ENCODE results near the gene NLGN1.

Gene NLGN1

DNA sequence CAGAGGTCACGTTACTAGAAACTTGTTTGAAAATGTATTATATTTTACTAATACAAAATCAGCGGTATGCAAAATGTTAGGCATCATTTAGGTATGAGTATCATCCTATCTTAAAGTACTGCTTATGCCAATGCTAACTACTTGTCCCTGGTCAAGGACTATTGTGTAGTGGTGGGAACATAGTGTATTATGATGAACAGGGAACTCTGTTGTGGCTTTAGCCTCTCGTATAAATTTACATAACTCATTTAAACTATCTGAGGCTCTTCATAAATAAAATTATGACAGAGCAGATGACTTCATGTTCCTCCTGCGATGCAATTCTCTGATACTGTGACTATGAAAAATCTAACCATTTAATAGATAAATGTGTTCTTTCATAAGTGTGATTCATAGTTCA lies 451.9 kb downstream of the NLGN1 start:
- H3K27ac Mint-ChIP-seq = no peak overlapping the region
- H3K36me3 Mint-ChIP-seq (ENCODE audit: low read depth) = no peaks in the 10 kb centered on the region
- no peaks in the 10 kb centered on the region for H3K4me1 Mint-ChIP-seq
- H3K27me3 Mint-ChIP-seq (ENCODE audit: low read depth) = no peaks in the 10 kb centered on the region
- H3K9me3 Mint-ChIP-seq = no peaks in the 10 kb centered on the region
- TF ChIP-seq, protein P1, sequence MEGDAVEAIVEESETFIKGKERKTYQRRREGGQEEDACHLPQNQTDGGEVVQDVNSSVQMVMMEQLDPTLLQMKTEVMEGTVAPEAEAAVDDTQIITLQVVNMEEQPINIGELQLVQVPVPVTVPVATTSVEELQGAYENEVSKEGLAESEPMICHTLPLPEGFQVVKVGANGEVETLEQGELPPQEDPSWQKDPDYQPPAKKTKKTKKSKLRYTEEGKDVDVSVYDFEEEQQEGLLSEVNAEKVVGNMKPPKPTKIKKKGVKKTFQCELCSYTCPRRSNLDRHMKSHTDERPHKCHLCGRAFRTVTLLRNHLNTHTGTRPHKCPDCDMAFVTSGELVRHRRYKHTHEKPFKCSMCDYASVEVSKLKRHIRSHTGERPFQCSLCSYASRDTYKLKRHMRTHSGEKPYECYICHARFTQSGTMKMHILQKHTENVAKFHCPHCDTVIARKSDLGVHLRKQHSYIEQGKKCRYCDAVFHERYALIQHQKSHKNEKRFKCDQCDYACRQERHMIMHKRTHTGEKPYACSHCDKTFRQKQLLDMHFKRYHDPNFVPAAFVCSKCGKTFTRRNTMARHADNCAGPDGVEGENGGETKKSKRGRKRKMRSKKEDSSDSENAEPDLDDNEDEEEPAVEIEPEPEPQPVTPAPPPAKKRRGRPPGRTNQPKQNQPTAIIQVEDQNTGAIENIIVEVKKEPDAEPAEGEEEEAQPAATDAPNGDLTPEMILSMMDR (IDR thresholded peaks at IDR 0.05; ENCODE audit: unreplicated experiment in 3 of 3) = no peak
- no peak overlapping the region for H3K4me3 Mint-ChIP-seq

DNA sequence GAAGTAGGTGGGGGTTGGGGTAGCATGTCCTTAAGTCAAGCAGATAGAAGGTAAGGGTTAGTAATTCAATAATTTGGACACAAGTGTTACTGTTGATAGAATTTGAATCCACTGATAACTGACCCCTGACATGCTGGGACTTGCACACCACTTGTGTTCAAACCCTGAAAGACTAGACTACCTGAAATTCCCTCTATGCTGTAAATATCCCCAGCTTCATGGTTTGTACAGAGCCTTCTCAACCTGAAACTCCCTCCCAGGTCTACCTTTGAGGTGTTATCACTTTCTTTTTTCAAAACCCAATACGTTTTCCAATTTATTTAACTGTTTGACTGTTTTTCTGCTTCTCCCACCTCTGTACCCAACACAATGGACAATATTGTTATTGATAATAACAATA lies 459.6 kb downstream of the NLGN1 start:
- H3K4me1 Mint-ChIP-seq = no peaks in the 10 kb centered on the region
- no peak overlapping the region for H3K27ac Mint-ChIP-seq
- H3K27me3 Mint-ChIP-seq (ENCODE audit: low read depth) = no peaks in the 10 kb centered on the region
- H3K36me3 Mint-ChIP-seq (ENCODE audit: low read depth) = no peaks in the 10 kb centered on the region
- no peaks in the 10 kb centered on the region for H3K9me3 Mint-ChIP-seq
- TF ChIP-seq, protein P1 (IDR thresholded peaks at IDR 0.05; ENCODE audit: unreplicated experiment in 3 of 3) = no peak
- H3K4me3 Mint-ChIP-seq = no peak overlapping the region

DNA sequence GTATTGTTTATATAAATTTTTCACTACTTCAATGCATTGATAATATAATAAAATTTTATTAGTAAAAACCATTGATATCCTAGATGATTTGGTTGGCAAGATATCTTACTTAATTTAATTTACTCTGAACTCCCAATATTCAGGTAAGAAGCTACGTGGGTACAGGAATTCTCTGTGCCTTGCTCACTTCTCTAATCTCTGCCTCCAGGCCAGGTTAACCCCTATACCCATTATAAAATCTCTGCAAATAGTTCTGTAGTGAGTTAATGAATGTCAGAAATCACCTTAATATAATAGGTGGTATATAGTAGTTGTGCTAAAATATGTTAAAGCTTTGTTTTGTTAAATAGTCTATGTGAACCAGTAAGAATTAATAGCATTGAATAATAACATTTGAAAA lies 465.2 kb downstream of the NLGN1 start:
- H3K27me3 Mint-ChIP-seq (ENCODE audit: low read depth) = peaks cover 4% of the 10 kb centered on the region
- H3K27ac Mint-ChIP-seq = no peak overlapping the region
- TF ChIP-seq, protein P1 (IDR thresholded peaks at IDR 0.05; ENCODE audit: unreplicated experiment in 3 of 3) = no peak
- no peaks in the 10 kb centered on the region for H3K36me3 Mint-ChIP-seq (ENCODE audit: low read depth)
- no peaks in the 10 kb centered on the region for H3K9me3 Mint-ChIP-seq
- H3K4me3 Mint-ChIP-seq = no peak overlapping the region
- no peaks in the 10 kb centered on the region for H3K4me1 Mint-ChIP-seq

DNA sequence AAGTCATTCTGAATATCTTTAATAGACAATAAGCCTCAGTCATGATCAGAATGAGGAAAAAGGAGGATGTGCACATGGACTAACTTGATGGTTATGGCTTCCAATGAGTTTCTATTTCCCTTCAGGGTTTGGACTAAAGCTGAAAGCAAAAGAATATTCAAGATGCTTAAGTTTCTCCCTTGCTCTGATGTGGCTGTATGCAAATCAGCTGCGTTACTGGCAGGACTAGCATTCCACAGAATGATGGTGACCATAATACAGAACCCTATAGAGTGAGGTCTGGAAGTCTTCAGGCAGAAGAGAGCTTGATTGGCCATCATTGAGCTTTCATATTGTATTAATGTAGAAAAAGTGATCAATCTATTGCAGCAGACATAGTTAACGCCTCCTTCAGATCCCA lies 466.0 kb downstream of the NLGN1 start:
- no peak overlapping the region for H3K27ac Mint-ChIP-seq
- no peaks in the 10 kb centered on the region for H3K36me3 Mint-ChIP-seq (ENCODE audit: low read depth)
- no peaks in the 10 kb centered on the region for H3K4me1 Mint-ChIP-seq
- no peak overlapping the region for H3K4me3 Mint-ChIP-seq
- H3K27me3 Mint-ChIP-seq (ENCODE audit: low read depth) = peaks cover 4% of the 10 kb centered on the region
- no peaks in the 10 kb centered on the region for H3K9me3 Mint-ChIP-seq
- TF ChIP-seq, protein P1 (IDR thresholded peaks at IDR 0.05; ENCODE audit: unreplicated experiment in 3 of 3) = no peak

DNA sequence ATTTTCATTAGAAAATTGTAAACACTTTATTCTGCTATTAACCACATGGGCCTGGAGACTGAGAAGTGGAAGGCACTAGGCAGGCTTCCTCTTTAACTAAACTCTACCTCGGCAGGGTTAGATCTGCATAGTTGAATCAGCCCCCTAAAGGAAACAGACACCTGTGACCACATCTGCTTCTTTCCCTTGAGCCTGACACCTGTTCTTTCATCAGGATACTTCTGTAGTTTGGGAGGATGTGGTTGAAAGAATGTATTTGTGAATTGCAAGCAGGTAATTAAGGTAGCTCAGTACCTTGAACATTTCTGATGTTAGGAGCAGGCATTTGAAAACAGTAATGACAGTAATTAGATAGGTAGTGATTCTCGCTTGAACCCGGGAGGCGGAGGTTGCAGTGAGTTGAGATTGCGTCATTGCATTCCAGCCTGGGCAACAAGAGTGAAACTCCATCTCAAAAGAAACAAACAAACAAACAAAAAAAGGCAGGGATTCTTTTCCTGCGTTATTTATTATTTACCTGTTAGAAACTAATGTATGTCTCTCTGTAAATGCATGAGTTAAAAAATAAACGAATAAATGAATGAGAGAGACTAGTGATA lies 468.5 kb downstream of the NLGN1 start:
- TF ChIP-seq, protein P1 (IDR thresholded peaks at IDR 0.05; ENCODE audit: unreplicated experiment in 3 of 3) = no peak
- Mint-ChIP-seq H3K36me3 (ENCODE audit: low read depth) (no peaks in the 10 kb centered on the region), H3K9me3 (no peaks in the 10 kb centered on the region), H3K4me1 (no peaks in the 10 kb centered on the region), H3K27ac (no peak overlapping the region), H3K27me3 (ENCODE audit: low read depth) (peaks cover 4% of the 10 kb centered on the region), H3K4me3 (no peak overlapping the region)

DNA sequence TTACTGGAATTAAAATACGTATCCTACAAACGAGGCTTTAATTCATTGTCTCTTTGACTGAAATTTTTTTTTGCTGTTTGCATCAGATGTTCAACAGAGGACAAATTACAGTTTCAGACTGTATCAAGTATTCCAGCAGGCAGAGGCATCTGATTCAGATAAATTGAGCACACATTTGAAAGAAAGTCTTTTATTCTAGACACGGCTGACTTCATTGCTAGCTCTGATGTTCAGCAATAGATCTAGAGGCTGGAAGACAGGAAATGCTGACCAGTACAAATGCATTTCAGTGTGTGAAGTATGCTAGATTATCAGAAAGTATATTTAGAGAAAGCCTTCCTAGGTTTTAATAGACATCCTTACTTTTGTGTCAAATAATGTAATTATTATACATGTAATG lies 472.2 kb downstream of the NLGN1 start:
- H3K36me3 Mint-ChIP-seq (ENCODE audit: low read depth) = no peaks in the 10 kb centered on the region
- no peaks in the 10 kb centered on the region for H3K9me3 Mint-ChIP-seq
- no peak overlapping the region for H3K27ac Mint-ChIP-seq
- H3K4me3 Mint-ChIP-seq = no peak overlapping the region
- TF ChIP-seq, protein P1 (IDR thresholded peaks at IDR 0.05; ENCODE audit: unreplicated experiment in 3 of 3) = no peak
- peaks cover 4% of the 10 kb centered on the region for H3K27me3 Mint-ChIP-seq (ENCODE audit: low read depth)
- no peaks in the 10 kb centered on the region for H3K4me1 Mint-ChIP-seq
